H1 (cell line): ENCODE data around the gene ANKRD66. TPM values are rescaled to one million over a fixed set of nuclear protein-coding genes. Genes with fewer than 3 reads are reported as not detected.

Source experiments
- CTCF ChIA-PET: fragments of 300-600 bp; sonication (Branson Sonifier 250); formaldehyde crosslinking; loops from one replicate; lab custom pipeline; 2021; ENCODE audit not compliant: partially characterized antibody; lab: Charles Lee
- POLR2A ChIA-PET: fragments of 300-600 bp; sonication (Branson Sonifier 250); formaldehyde crosslinking; loops from one replicate; lab custom pipeline; 2021; ENCODE audit warnings: inconsistent platforms; ENCODE audit not compliant: partially characterized antibody; lab: Charles Lee
- DNase-seq, 2 experiments: peaks; one replicate each; pipeline versions ENCODE4 v3.0.0 to v3.0.0-alpha.2; 2010 to 2022; ENCODE audit warnings: low spot score in 2 of 2, low read depth in 1 of 2, mixed read lengths in 1 of 2
- FAIRE-seq: peaks from 2 replicates; lab custom pipeline; 2011; peaks lifted over from hg19 to GRCh38; lab: Jason Lieb, UNC
- H2AFZ ChIP-seq: 2 replicates; pipeline ENCODE4 v1.8.1; 2012; ENCODE audit warnings: low read length, inconsistent platforms
- H2AK5ac ChIP-seq: 2 replicates; pipeline ENCODE4 v1.6.1; 2013; ENCODE audit warnings: low read depth, low read length
- H2BK120ac ChIP-seq: replicated peaks from 2 replicates; pipeline ENCODE3; 2013; ENCODE audit warnings: low read depth, low read length, inconsistent platforms
- H2BK12ac ChIP-seq: 2 replicates; pipeline ENCODE4 v1.6.1; 2013; ENCODE audit warnings: low read depth, low read length
- H2BK15ac ChIP-seq: 2 replicates; pipeline ENCODE4 v1.6.1; 2013; ENCODE audit warnings: low read length
- H2BK20ac ChIP-seq: 2 replicates; pipeline ENCODE4 v1.6.1; 2013; ENCODE audit warnings: low read length
- H2BK5ac ChIP-seq: 2 replicates; pipeline ENCODE4 v1.6.1; 2013; ENCODE audit warnings: low read depth, low read length
- H3K14ac ChIP-seq: 2 replicates; pipeline ENCODE4 v1.6.1; 2013; ENCODE audit warnings: inconsistent platforms; ENCODE audit not compliant: insufficient read length
- H3K18ac ChIP-seq: 2 replicates; pipeline ENCODE4 v1.6.1; 2013; ENCODE audit warnings: low read length; ENCODE audit errors: extremely low read depth
- H3K23ac ChIP-seq: 2 replicates; pipeline ENCODE4 v1.6.1; 2013; ENCODE audit warnings: inconsistent platforms; ENCODE audit not compliant: insufficient read length
- H3K23me2 ChIP-seq: 2 replicates; pipeline ENCODE4 v1.6.1; 2013; ENCODE audit warnings: low read depth, low read length
- H3K27ac ChIP-seq: 2 replicates; pipeline ENCODE4 v1.6.1; 2011; ENCODE audit warnings: low read depth, low read length, inconsistent platforms
- H3K27me3 ChIP-seq, 4 experiments: replicated peaks in 1 of 4; 1 replicate in 1 of 4; 2 replicates in 3 of 4; pipeline versions ENCODE4 v1.6.1 to v1.8.1; 2011 to 2013; ENCODE audit warnings: low read length in 3 of 4, mild to moderate bottlenecking in 3 of 4, inconsistent platforms in 2 of 4, mixed read lengths in 2 of 4, moderate library complexity in 1 of 4; ENCODE audit not compliant: control insufficient read depth in 3 of 4, insufficient read depth in 3 of 4; ENCODE audit errors: extremely low read depth in 1 of 4
- H3K36me3 ChIP-seq, 4 experiments: 2 replicates each; pipeline versions ENCODE4 v1.6.1 to v1.8.1; 2011 to 2013; ENCODE audit warnings: mild to moderate bottlenecking in 4 of 4, low read length in 3 of 4, moderate library complexity in 2 of 4, control low read depth in 1 of 4, inconsistent platforms in 1 of 4; ENCODE audit not compliant: insufficient read depth in 4 of 4, control insufficient read depth in 2 of 4
- H3K4ac ChIP-seq: replicated peaks from 2 replicates; pipeline ENCODE3; 2013; ENCODE audit warnings: low read length, low read depth, mixed read lengths, inconsistent platforms; ENCODE audit not compliant: insufficient read length
- H3K4me1 ChIP-seq, 4 experiments: replicated peaks in 1 of 4; 1 replicate in 1 of 4; 2 replicates in 3 of 4; pipeline versions ENCODE4 v1.6.1 to v1.8.1; 2011 to 2013; ENCODE audit warnings: low read length in 3 of 4, inconsistent platforms in 2 of 4, mixed read lengths in 1 of 4; ENCODE audit not compliant: insufficient read depth in 4 of 4, control insufficient read depth in 3 of 4
- H3K4me2 ChIP-seq, 2 experiments: 2 replicates each; pipeline versions ENCODE4 v1.6.1 to v1.8.1; 2011 to 2013; ENCODE audit warnings: low read depth in 2 of 2, low read length in 2 of 2, control low read depth in 1 of 2, inconsistent platforms in 1 of 2, mild to moderate bottlenecking in 1 of 2; ENCODE audit not compliant: insufficient read depth in 1 of 2
- H3K4me3 ChIP-seq, 4 experiments: fragments of 200-600, 300-600 bp in 1 of 4; sonication (generic), shearing (Covaris generic), sonication (Bioruptor Twin) in 1 of 4; 2 replicates each; pipeline versions ENCODE4 v1.5.1 to v1.8.1; 2011 to 2016; ENCODE audit warnings: low read length in 4 of 4, low read depth in 3 of 4, control low read depth in 2 of 4, inconsistent platforms in 2 of 4, mild to moderate bottlenecking in 2 of 4, mixed read lengths in 1 of 4, moderate library complexity in 1 of 4; ENCODE audit not compliant: insufficient read depth in 2 of 4; ENCODE audit errors: extremely low read depth in 1 of 4
- H3K56ac ChIP-seq: replicated peaks from 2 replicates; pipeline ENCODE3; 2013; ENCODE audit warnings: low read depth, mild to moderate bottlenecking, mixed read lengths, low read length, inconsistent platforms; ENCODE audit not compliant: insufficient read length
- H3K79me1 ChIP-seq: 2 replicates; pipeline ENCODE4 v1.6.1; 2013; ENCODE audit warnings: low read depth, low read length, control low read depth
- H3K79me2 ChIP-seq, 2 experiments: 2 replicates each; pipeline versions ENCODE4 v1.6.1 to v1.8.1; 2012 to 2013; ENCODE audit warnings: low read length in 2 of 2, mild to moderate bottlenecking in 2 of 2, inconsistent platforms in 1 of 2; ENCODE audit not compliant: insufficient read depth in 2 of 2, control insufficient read depth in 1 of 2
- H3K9ac ChIP-seq, 4 experiments: replicated peaks in 1 of 4; 1 replicate in 1 of 4; 2 replicates in 3 of 4; pipeline versions ENCODE4 v1.6.1 to v1.8.1; 2011 to 2013; ENCODE audit warnings: low read depth in 3 of 4, low read length in 3 of 4, control low read depth in 2 of 4, mild to moderate bottlenecking in 2 of 4, moderate library complexity in 2 of 4, inconsistent platforms in 1 of 4; ENCODE audit errors: extremely low read depth in 1 of 4
- H3K9me3 ChIP-seq, 2 experiments: 2 replicates each; pipeline versions ENCODE4 v1.6.1 to v1.8.1; 2012 to 2013; ENCODE audit warnings: mild to moderate bottlenecking in 2 of 2, moderate library complexity in 2 of 2, control low read depth in 1 of 2, inconsistent platforms in 1 of 2, low read depth in 1 of 2, low read length in 1 of 2, mixed read lengths in 1 of 2; ENCODE audit not compliant: insufficient read depth in 2 of 2
- H4K20me1 ChIP-seq, 2 experiments: replicated peaks in 1 of 2; 2 replicates each; pipeline versions ENCODE3 to v1.8.1; 2011 to 2013; ENCODE audit warnings: inconsistent platforms in 2 of 2, low read length in 2 of 2, mild to moderate bottlenecking in 1 of 2; ENCODE audit not compliant: insufficient read depth in 2 of 2, control insufficient read depth in 1 of 2
- H4K5ac ChIP-seq: 2 replicates; pipeline ENCODE4 v1.6.1; 2013; ENCODE audit warnings: low read length, low read depth, mixed read lengths, inconsistent platforms; ENCODE audit not compliant: insufficient read length
- H4K8ac ChIP-seq: 2 replicates; pipeline ENCODE4 v1.8.0; 2013; ENCODE audit warnings: mild to moderate bottlenecking, moderate library complexity, low read length, inconsistent platforms; ENCODE audit not compliant: insufficient read depth; ENCODE audit errors: extremely low read depth
- H4K91ac ChIP-seq: replicated peaks from 2 replicates; pipeline ENCODE3; 2013; ENCODE audit warnings: low read length, mixed read lengths, inconsistent platforms; ENCODE audit not compliant: insufficient read length
- BRCA1 ChIP-seq: IDR thresholded peaks from 2 replicates; pipeline ENCODE4 v1.6.1; 2012; ENCODE audit warnings: low read depth, low read length, improper control_type of control experiment
- FOSL1 ChIP-seq: IDR thresholded peaks from 2 replicates; pipeline ENCODE4 v1.6.1; 2011; ENCODE audit warnings: mild to moderate bottlenecking, low read depth, low read length, moderate library complexity; ENCODE audit not compliant: insufficient read depth
- GTF2F1 ChIP-seq: IDR thresholded peaks from 2 replicates; pipeline ENCODE4 v1.6.1; 2012; ENCODE audit warnings: low read depth, low read length, improper control_type of control experiment, borderline replicate concordance
- JUND ChIP-seq: IDR thresholded peaks from 2 replicates; pipeline ENCODE4 v1.6.1; 2011; ENCODE audit warnings: mild to moderate bottlenecking, improper control_type of control experiment, low read length
- KDM5A ChIP-seq: fragments of 200-600 bp; IDR thresholded peaks from 2 replicates; pipeline ENCODE4 v1.7.1; 2012; ENCODE audit warnings: mild to moderate bottlenecking, low read length, inconsistent platforms, mixed read lengths
- POU5F1 ChIP-seq: IDR thresholded peaks from 2 replicates; pipeline ENCODE4 v1.6.1; 2011; ENCODE audit warnings: low read depth, mild to moderate bottlenecking, low read length, moderate library complexity
- RFX5 ChIP-seq: IDR thresholded peaks from 2 replicates; pipeline ENCODE4 v1.6.1; 2011; ENCODE audit warnings: low read depth, low read length, improper control_type of control experiment, borderline replicate concordance
- SIX5 ChIP-seq: IDR thresholded peaks from 2 replicates; pipeline ENCODE4 v1.6.1; 2011; ENCODE audit warnings: mild to moderate bottlenecking, low read depth, low read length
- SP4 ChIP-seq: IDR thresholded peaks from 2 replicates; pipeline ENCODE4 v1.6.1; 2012; ENCODE audit warnings: low read length, inconsistent platforms
- WGBS, 2 experiments: shearing (Covaris generic) in 1 of 2; methylation state at CpG; one replicate each; pipeline versions ENCODE4 v1.1.6 to v1.1.7; 2013 to 2015; ENCODE audit warnings: low lambda C conversion rate in 2 of 2, mixed read lengths in 2 of 2, inconsistent platforms in 1 of 2, low coverage in 1 of 2, missing lambda C conversion rate in 1 of 2; ENCODE audit not compliant: insufficient replicate concordance in 2 of 2, insufficient coverage in 1 of 2, insufficient read length in 1 of 2; ENCODE audit errors: extremely low coverage in 1 of 2, missing lambda C conversion rate in 1 of 2; 5-methylcytosine and 5-hydroxymethylcytosine counted together
- polyA plus RNA-seq, 7 experiments: library from polyadenylated mRNA; depleted of rRNA in 3 of 7; stranded (reverse) in 5 of 7; unstranded in 2 of 7; fragments of >200 nt in 5 of 7; fragments of 200-250 nt in 2 of 7; gene quantifications; 1 replicate in 5 of 7; 2 replicates in 1 of 7; 4 replicates in 1 of 7; pipeline versions ENCODE4 v1.2.1 to v1.2.3, GENCODE V29; 2011 to 2013; ENCODE audit warnings: missing spikeins in 2 of 7, mixed read lengths in 2 of 7
- total RNA-seq: library from RNA; stranded (reverse); fragmentation: NEBNext Ultra II Directional; extraction: Animal tissue kit (Norgen Biotek cat#: 25700); gene quantifications from 2 replicates; pipeline ENCODE4 v1.2.1, GENCODE V29; 2021

ANKRD66 gene
- total and polyA plus RNA-seq, 2 of the 8 experiments (the other 6 are each of a cell fraction or from before 2014, with no cell fraction given), result 0.05 TPM; not detected in 1

GRCh38 chr6:46741910-46742309 lies 4.8 kb upstream of the ANKRD66 start:
- H4K91ac ChIP-seq, result no peak overlapping the region
- ChIA-PET CTCF (interaction anchor here (1.4 to 1.9 kb wide), 2 partner anchors 8 to 276 kb away, joined by 4 to 13 read pairs; no protein-coding TSS in a partner anchor), POLR2A (no interaction called here)
- WGBS, 2 experiments, result 97% methylated on average over 4 of the region's 4 CpGs; no CpG with 5 or more reads in 1 of the 2 experiments
- no peak for DNase-seq
- H3K27ac ChIP-seq, result no peak overlapping the region
- H2BK120ac ChIP-seq, result no peak overlapping the region
- H2AFZ ChIP-seq, result no peak overlapping the region
- no peak overlapping the region for H2BK15ac ChIP-seq
- H3K56ac ChIP-seq, result no peak overlapping the region
- no peak overlapping the region for H2AK5ac ChIP-seq
- H3K23ac ChIP-seq, result no peak overlapping the region
- no peak overlapping the region for H3K4me3 ChIP-seq
- H4K8ac ChIP-seq, result no peak overlapping the region
- H3K79me1 ChIP-seq, result no peaks in the 10 kb centered on the region
- no peaks in the 10 kb centered on the region for H3K23me2 ChIP-seq
- H3K4ac ChIP-seq, result no peak overlapping the region
- no peaks in the 10 kb centered on the region for H3K36me3 ChIP-seq
- H4K5ac ChIP-seq, result no peak overlapping the region
- H3K79me2 ChIP-seq, result no peaks in the 10 kb centered on the region
- H3K27me3 ChIP-seq, result peaks cover 0 to 5% (median 1%) of the 10 kb centered on the region in 4 experiments; a peak in 2 of 7 replicates
- no peaks in the 10 kb centered on the region for H3K9me3 ChIP-seq
- no peaks in the 10 kb centered on the region for H4K20me1 ChIP-seq
- no peak overlapping the region for H2BK20ac ChIP-seq
- H3K4me1 ChIP-seq, result peaks cover 0 to 3% (median 2%) of the 10 kb centered on the region in 4 experiments; a peak in 4 of 7 replicates
- H3K4me2 ChIP-seq, result no peak overlapping the region
- H3K18ac ChIP-seq, result no peak overlapping the region
- FAIRE-seq, result no peak
- H2BK12ac ChIP-seq, result no peak overlapping the region
- H3K14ac ChIP-seq, result no peak overlapping the region
- no peak overlapping the region for H3K9ac ChIP-seq
- H2BK5ac ChIP-seq, result no peak overlapping the region
- TF ChIP-seq GTF2F1 (no peak), BRCA1 (no peak), POU5F1 (no peak), SP4 (no peak), RFX5 (no peak), JUND (no peak), SIX5 (no peak), FOSL1 (no peak), KDM5A (no peak)
